LHCN-M2 (cell line): ENCODE results near the gene SEMA4D. TPM values are rescaled to one million over a fixed set of nuclear protein-coding genes. Genes with fewer than 3 reads are reported as not detected.

Source experiments
- DNase-seq: peaks from one replicate; pipeline ENCODE4 v3.0.0-alpha.2; 2012; ENCODE audit warnings: low read depth
- total RNA-seq: library from RNA; depleted of rRNA; stranded (reverse); fragments of >200 nt; gene quantifications from 2 replicates; pipeline ENCODE4 v1.2.3, GENCODE V29; 2014

Gene SEMA4D
- total RNA-seq, 1 experiment from 2014 or later, result 0.06 TPM

DNA sequence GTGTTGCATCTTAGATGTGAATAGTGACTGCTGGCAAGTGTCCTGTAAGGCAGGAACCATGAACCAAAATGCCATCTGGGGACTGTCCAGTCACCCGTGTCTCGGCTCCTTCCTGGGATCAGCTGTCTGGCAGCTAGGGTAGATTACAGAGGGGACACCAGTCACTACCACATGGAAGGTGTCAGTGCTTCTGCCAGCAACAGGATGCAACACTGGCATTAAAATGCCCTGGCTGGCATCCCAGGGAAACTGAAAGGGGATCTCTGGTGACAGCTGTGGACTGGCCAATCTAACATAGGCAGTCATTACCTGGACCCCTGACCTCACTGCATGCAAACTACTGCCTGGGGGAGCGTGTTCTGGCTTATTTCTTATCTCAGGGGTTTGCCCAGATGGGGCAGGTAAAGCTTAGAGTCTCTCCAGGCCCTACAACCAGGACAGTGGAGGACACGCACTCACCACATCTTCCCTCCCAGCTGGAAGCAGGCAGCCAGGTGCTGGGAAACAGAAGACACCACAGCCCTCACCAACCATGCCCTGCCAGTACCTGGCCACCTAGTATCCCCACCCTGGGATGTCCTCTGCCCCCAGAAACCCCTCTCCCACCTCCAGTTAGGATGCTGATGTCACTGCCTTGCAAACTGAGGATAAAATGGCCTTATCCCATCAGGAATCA, 83.8 kb downstream of the SEMA4D start:
- no peak for DNase-seq

GRCh38 chr9:89412951-89413350, 85.0 kb downstream of the SEMA4D start:
- no peak for DNase-seq

DNA sequence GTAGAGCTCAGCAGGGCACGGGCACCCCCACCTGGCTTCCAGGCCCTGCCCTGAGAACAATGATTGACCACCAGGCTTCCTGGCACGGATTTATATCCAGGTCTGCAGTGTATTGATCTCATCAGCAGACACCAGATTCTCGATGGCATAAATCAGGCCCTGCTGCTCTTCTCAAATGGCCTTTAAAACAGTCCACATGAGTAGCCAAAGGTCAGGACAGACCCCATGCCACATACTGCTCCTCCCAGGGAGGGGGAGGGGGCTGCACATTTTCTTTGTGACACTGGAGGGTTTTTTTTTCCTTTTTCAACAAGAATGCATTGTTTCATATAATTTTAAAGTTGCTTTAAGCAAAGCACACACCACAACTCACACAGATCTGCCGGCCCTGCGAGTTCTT, 85.4 kb downstream of the SEMA4D start:
- no peak for DNase-seq

- DNase-seq, result no peak
Observed at GRCh38 chr9:89411759-89412158, 86.2 kb downstream of the SEMA4D start.

DNA sequence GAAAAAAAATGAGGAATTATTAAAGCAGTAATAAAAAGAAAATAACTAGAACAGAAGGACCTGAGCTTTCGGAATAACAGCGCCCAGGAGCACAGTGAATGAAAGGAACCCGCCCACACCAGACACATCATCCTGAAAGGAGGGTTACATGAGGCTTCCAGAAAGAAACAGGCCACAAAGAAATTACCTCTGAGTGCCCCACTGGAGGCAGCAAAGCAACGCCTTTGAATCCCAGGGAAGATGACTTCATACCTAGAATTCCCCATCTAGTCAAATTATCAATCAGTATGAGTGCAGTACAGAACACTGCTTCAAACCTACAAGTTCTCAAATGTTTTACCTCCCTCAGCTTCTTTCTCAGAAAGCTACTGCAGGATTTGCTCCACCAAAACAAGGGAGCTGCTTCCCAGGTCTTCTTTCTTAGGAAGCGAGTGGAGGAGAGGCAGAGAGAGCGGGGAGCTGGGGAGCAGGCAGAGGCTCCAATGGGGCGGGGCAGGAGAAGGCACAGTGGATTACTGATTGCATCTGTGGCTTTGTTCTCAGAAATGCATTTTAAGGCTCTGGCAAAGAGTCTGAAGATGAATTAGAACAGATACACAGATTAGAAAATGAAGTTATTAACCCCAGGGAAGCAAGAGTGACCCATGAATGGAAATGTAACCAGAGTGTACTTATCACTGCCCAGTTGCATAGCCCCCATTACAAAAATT, 87.1 kb downstream of the SEMA4D start:
- no peak for DNase-seq

GRCh38 chr9:89410022-89410421, 87.9 kb downstream of the SEMA4D start:
- no peak for DNase-seq

DNA sequence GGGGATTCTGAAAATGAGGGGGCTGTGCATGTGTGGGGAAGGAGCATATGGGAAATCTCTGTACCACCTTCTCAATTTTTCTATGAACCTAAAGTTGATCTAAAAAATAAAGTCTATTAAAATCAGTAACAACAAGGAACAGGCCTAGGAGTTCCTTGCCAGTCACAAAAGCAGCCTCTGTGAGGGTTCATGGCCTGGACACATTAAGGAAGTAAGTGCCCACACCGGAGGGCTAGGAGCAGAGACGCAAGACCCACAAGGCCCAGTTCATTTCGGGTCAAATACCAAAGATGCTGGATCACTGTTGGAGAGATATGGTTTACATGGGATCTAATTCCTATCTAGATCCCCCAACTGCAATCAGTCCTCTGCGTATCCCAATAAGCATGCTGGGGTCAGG, 88.4 kb downstream of the SEMA4D start:
- no peak for DNase-seq

- DNase-seq, result no peak
Observed at GRCh38 chr9:89408628-89409101, 89.2 kb downstream of the SEMA4D start.

DNA sequence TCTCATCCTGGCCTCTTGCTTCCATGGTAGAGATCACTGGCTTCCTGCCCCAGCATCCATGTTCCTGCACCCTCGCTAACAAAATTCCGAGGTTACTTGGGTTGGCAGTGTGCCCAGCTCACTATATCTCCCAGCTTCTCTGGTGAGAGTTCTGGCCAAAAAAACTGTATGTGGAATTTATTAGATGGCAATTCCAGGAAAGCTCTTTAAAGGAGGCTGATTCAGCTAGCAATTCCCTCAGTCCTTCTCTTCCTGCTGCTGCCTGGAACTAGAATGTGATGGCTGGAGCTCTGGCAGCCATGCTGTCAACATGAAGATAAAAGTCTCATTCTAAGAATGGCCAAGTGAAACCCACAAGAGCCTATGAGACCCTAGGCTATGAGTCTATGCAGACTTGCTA, 90.8 kb downstream of the SEMA4D start:
- no peak for DNase-seq

DNA sequence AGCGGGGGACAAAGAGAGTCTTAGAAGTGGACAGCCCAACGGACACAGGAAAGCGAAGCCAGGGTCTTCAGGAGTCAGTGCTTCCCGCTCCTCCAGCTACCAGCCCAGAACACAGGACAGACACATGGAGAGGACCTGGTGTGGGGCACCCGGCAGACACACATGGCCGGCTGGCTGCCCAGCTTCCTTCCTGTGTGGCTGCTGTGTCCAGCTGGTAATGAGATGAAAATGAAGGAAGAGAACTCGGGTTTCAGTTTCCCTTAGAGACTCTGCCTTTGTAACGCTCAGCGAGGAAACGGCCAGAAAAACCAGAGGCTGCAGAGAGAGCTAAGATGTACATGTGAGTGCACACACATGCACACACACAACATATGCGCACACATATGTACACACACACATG, 92.1 kb downstream of the SEMA4D start:
- DNase-seq, result no peak

- no peak for DNase-seq
Observed at GRCh38 chr9:89404074-89404473, 93.8 kb downstream of the SEMA4D start.

GRCh38 chr9:89402695-89403427, 95.1 kb downstream of the SEMA4D start:
- DNase-seq, result no peak

DNA sequence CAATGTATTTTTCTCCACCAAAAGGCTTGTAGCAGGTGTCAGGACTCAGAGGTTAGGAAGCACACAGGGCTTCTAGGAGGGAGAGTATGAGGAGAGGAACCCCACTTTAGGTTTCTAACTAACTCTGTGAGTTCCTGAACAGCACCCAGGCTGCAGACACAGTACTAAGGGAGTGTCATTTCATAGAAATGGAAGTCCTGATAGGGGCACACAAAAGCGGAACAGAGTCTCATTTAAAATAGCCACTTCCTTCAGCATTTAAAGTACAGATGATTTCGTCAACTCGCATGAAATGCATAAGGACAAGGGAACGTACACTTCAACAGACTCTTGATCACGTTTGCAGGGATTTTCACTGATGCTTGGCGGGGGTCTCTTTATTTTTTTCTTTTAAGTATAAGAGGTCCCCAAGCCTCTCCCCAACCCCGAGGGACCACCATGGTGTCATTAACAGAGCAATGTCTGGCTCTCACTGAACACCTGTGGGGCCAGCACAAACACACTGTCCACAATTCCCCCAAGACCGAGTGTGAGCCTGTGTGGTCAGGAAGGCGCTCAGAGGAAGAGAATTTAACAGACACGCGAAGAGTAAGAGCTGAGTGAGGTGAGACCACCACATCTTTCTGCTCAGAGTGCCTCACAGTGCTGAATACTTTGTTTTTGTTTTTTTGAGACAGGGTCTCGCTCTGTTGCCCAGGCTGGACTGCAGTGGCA, 97.4 kb downstream of the SEMA4D start:
- no peak for DNase-seq

- no peak for DNase-seq
Observed at GRCh38 chr9:89398621-89399020, 99.3 kb downstream of the SEMA4D start.

GRCh38 chr9:89397471-89397870, 100.4 kb downstream of the SEMA4D start:
- DNase-seq, result no peak

- no peak for DNase-seq
Observed at GRCh38 chr9:89395931-89396710, 101.8 kb downstream of the SEMA4D start.

DNA sequence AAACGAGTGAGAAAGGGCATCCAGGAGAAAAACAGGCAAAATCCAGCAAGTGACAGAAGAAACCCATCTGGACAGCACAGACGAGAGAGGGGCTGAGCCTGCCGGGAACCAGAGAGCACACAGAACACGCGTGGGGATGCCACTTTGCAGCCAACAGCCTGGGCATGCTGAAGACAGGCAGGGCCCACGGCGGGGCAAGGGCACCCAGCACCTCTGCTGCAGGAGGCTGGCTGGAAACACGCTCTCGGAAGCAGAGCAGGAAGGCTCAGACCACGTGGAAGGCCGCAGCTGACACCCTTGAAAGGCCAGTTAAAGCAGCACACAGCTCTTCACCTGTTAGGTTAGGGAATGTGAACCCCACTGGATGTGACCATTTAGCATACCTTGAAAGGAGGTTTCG, 103.5 kb downstream of the SEMA4D start:
- DNase-seq, result no peak

DNA sequence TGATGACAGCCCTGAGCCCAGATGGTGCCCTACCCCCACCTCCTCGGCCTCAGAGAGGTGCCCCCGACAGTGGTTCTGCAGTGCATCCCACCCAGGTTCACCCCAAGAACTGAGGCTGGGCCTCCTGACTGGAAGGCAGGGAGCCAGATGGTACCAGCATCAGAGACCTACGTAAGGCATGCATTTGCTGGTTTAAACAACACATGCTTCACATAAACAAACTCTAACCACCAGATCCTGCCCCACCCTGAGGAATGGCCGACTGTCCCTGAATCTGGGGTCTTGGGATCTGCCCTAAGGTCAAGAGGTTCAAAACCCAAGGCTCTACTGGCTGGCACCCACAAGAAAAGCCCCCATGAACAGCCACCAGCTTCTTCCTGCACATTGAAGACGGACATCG, 106.3 kb downstream of the SEMA4D start:
- DNase-seq, result no peak

GRCh38 chr9:89390578-89391116, 107.3 kb downstream of the SEMA4D start:
- DNase-seq, result no peak

GRCh38 chr9:89390068-89390555, 107.8 kb downstream of the SEMA4D start:
- no peak for DNase-seq

GRCh38 chr9:89388868-89389177, 109.1 kb downstream of the SEMA4D start:
- DNase-seq, result no peak
